HCT116 (cell line): ENCODE measurements around the gene PTMS. TPM values are rescaled to one million over a fixed set of nuclear protein-coding genes. Genes with fewer than 3 reads are reported as not detected.

ENCODE experiments used
- ATAC-seq: fragments of 200-7000 bp; cut with Tn5 transposase; 2 replicates; pipeline ENCODE4 v1.9.1; 2020; ENCODE audit warnings: mild to moderate bottlenecking, moderate library complexity
- BruUV-seq: library from RNA; stranded (reverse); fragments of 400-500 nt; replicated peaks from 2 replicates; lab custom pipeline; 2021; lab: Mats Ljungman, UMichigan
- CTCF ChIA-PET: fragments of 300-600 bp; sonication (Branson Sonifier 250); formaldehyde crosslinking; loops from one replicate; lab custom pipeline; 2021; ENCODE audit warnings: antibody characterized with exemption; lab: Charles Lee
- POLR2A ChIA-PET: fragments of 300-600, 350-600 bp; sonication (Branson Sonifier 250); formaldehyde crosslinking; loops from one replicate; lab custom pipeline; 2021; ENCODE audit warnings: antibody characterized with exemption; lab: Charles Lee
- RAD21 ChIA-PET, 2 experiments: fragments of 300-600 bp; sonication (Branson Sonifier 250); formaldehyde crosslinking; loops; one replicate each; lab custom pipeline; 2023; ENCODE audit warnings: low total read pairs in 2 of 2; ENCODE audit not compliant: uncharacterized antibody in 2 of 2, unreplicated experiment in 2 of 2, low non-redundant PET in 1 of 2; lab: Charles Lee
- DNase-seq: peaks from one replicate; pipeline ENCODE4 v3.0.0-alpha.2; 2010; ENCODE audit warnings: low read depth, low spot score
- H2AFZ ChIP-seq: fragments of 200-600 bp; shearing (Covaris generic), sonication (generic); 2 replicates; pipeline ENCODE4 v1.6.1; 2017; ENCODE audit warnings: low read depth, mixed run types, mixed read lengths, antibody characterized with exemption, low read length; ENCODE audit not compliant: poor library complexity, severe bottlenecking
- H3K27ac ChIP-seq: 2 replicates; pipeline ENCODE4 v1.5.1; 2012; ENCODE audit warnings: low read depth, low read length
- H3K27me3 ChIP-seq: fragments of 200-600 bp; sonication (generic); 2 replicates; pipeline ENCODE4 v1.6.1; 2016; ENCODE audit warnings: mixed run types, low read length, mixed read lengths; ENCODE audit not compliant: insufficient read depth
- H3K36me3 ChIP-seq, 2 experiments: fragments of 200-500 bp in 1 of 2; fragments of 200-600 bp in 1 of 2; sonication (Bioruptor generic) in 1 of 2; sonication (generic) in 1 of 2; 2 replicates each; pipeline versions ENCODE4 v1.5.1 to v1.6.1; 2014 to 2016; ENCODE audit warnings: low read length in 2 of 2, inconsistent platforms in 1 of 2, mixed read lengths in 1 of 2, mixed run types in 1 of 2; ENCODE audit not compliant: insufficient read depth in 2 of 2, control insufficient read depth in 1 of 2
- H3K4me1 ChIP-seq, 2 experiments: fragments of 200-600 bp in 1 of 2; sonication (generic) in 1 of 2; 2 replicates each; pipeline versions ENCODE4 v1.5.1 to v1.6.1; 2012 to 2017; ENCODE audit warnings: low read length in 2 of 2, inconsistent platforms in 1 of 2, mild to moderate bottlenecking in 1 of 2, mixed read lengths in 1 of 2, mixed run types in 1 of 2, moderate library complexity in 1 of 2; ENCODE audit not compliant: insufficient read depth in 2 of 2, control insufficient read depth in 1 of 2
- H3K4me2 ChIP-seq: fragments of 200-600 bp; sonication (generic); 2 replicates; pipeline ENCODE4 v1.6.1; 2017; ENCODE audit warnings: mixed run types, low read length, mixed read lengths
- H3K4me3 ChIP-seq, 2 experiments: fragments of 200-600 bp in 1 of 2; sonication (generic) in 1 of 2; replicated peaks in 1 of 2; 2 replicates each; pipeline ENCODE4 v1.5.1; 2011 to 2016; ENCODE audit warnings: low read length in 2 of 2, control low read depth in 1 of 2, low read depth in 1 of 2, mild to moderate bottlenecking in 1 of 2, mixed read lengths in 1 of 2, mixed run types in 1 of 2
- H3K79me2 ChIP-seq: fragments of 200-600 bp; sonication (generic); 2 replicates; pipeline ENCODE4 v1.6.1; 2017; ENCODE audit warnings: mild to moderate bottlenecking, mixed run types, low read length, moderate library complexity, mixed read lengths; ENCODE audit not compliant: insufficient read depth
- H3K9ac ChIP-seq: fragments of 200-600 bp; sonication (generic); 2 replicates; pipeline ENCODE4 v1.6.1; 2016; ENCODE audit warnings: low read length, mixed read lengths
- H3K9me2 ChIP-seq: fragments of 200-600 bp; sonication (generic), shearing (Covaris generic); 2 replicates; pipeline ENCODE4 v1.6.1; 2017; ENCODE audit warnings: mixed run types, mild to moderate bottlenecking, moderate library complexity; ENCODE audit not compliant: insufficient read depth
- H3K9me3 ChIP-seq, 2 experiments: fragments of 200-500 bp in 1 of 2; fragments of 200-600 bp in 1 of 2; sonication (Bioruptor generic) in 1 of 2; sonication (generic) in 1 of 2; 2 replicates each; pipeline ENCODE4 v1.6.1; 2014 to 2017; ENCODE audit warnings: low read length in 2 of 2, mixed read lengths in 2 of 2, inconsistent platforms in 1 of 2, low read depth in 1 of 2, mild to moderate bottlenecking in 1 of 2, mixed run types in 1 of 2, moderate library complexity in 1 of 2; ENCODE audit not compliant: control insufficient read depth in 1 of 2, insufficient read depth in 1 of 2
- H4K20me1 ChIP-seq: fragments of 200-600 bp; sonication (generic), shearing (Covaris generic); 2 replicates; pipeline ENCODE4 v1.6.1; 2017; ENCODE audit warnings: mixed run types, mild to moderate bottlenecking, moderate library complexity; ENCODE audit not compliant: insufficient read depth
- CBX3 ChIP-seq: IDR thresholded peaks from 2 replicates; pipeline ENCODE4 v1.6.1; 2012; ENCODE audit warnings: low read depth
- CEBPB ChIP-seq: IDR thresholded peaks from 2 replicates; pipeline ENCODE4 v1.6.1; 2012; ENCODE audit warnings: low read depth
- CTCF ChIP-seq, 3 experiments: fragments of 200-600 bp in 1 of 3; sonication (generic) in 1 of 3; IDR thresholded peaks in 2 of 3; conservative IDR thresholded peaks in 1 of 3; 2 replicates each; pipeline ENCODE4 v1.5.1; 2012 to 2017; ENCODE audit warnings: low read depth in 2 of 3, low read length in 2 of 3, antibody characterized with exemption in 1 of 3, borderline replicate concordance in 1 of 3, control low read depth in 1 of 3, mild to moderate bottlenecking in 1 of 3, mixed read lengths in 1 of 3, mixed run types in 1 of 3, moderate library complexity in 1 of 3; ENCODE audit not compliant: insufficient read depth in 1 of 3
- EZH2phosphoT487 ChIP-seq: fragments of 200-600 bp; IDR thresholded peaks from 2 replicates; pipeline ENCODE4 v1.6.1; 2018; ENCODE audit warnings: antibody characterized with exemption, borderline replicate concordance
- FOSL1 ChIP-seq: IDR thresholded peaks from 2 replicates; pipeline ENCODE4 v1.6.1; 2012; ENCODE audit warnings: low read depth
- MAX ChIP-seq: IDR thresholded peaks from 2 replicates; pipeline ENCODE4 v1.6.1; 2012
- POLR2AphosphoS5 ChIP-seq: IDR thresholded peaks from 2 replicates; pipeline ENCODE4 v1.6.1; 2011; ENCODE audit warnings: mild to moderate bottlenecking, low read depth, low read length, moderate library complexity
- RAD21 ChIP-seq: IDR thresholded peaks from 2 replicates; pipeline ENCODE4 v1.6.1; 2012; ENCODE audit warnings: low read depth, mild to moderate bottlenecking
- SRF ChIP-seq: IDR thresholded peaks from 2 replicates; pipeline ENCODE4 v1.6.1; 2012; ENCODE audit warnings: low read depth
- intact Hi-C: fragments of 100-400 bp; cut with micrococcal nuclease; formaldehyde crosslinking; loops from 2 replicates; pipeline ENCODE4 v1.10.0; 2022
- total RNA-seq: library from RNA; stranded (reverse); gene quantifications from one replicate; pipeline ENCODE4 v1.2.1, GENCODE V29; 2021; ENCODE audit not compliant: unreplicated experiment

The PTMS gene
- total RNA-seq, 1 experiment from 2014 or later = 494 TPM

- peaks cover 0 to 12% of the 10 kb centered on the region in 2 experiments; a peak in 2 of 4 replicates for H3K4me1 ChIP-seq
- H3K4me2 ChIP-seq = no peak overlapping the region
- intact Hi-C loops = no loop called here
- H3K27me3 ChIP-seq = no peaks in the 10 kb centered on the region
- BruUV-seq = no TSS peak
- DNase-seq (no peak), ATAC-seq (peak; percentile 37)
- RAD21 ChIA-PET = no interaction called here
- CTCF ChIA-PET = no interaction called here
- peaks cover 34 to 45% of the 10 kb centered on the region in 2 experiments; a peak in 3 of 4 replicates for H3K36me3 ChIP-seq
- POLR2A ChIA-PET = interaction anchor here (0.6 to 1.6 kb wide), 2 partner anchors 7 to 38 kb away, joined by 3 to 4 read pairs; partner anchors contain the start of gene MLF2
- no peak overlapping the region for H2AFZ ChIP-seq
- H3K9me2 ChIP-seq = no peaks in the 10 kb centered on the region
- no peak overlapping the region for H3K4me3 ChIP-seq
- TF ChIP-seq POLR2AphosphoS5 (no peak), CBX3 (no peak), MAX (no peak), EZH2phosphoT487 (no peak), RAD21 (no peak), CTCF (IDR thresholded peaks at IDR 0.05 in 2 of 3, conservative IDR thresholded peaks at IDR 0.05 in 1 of 3; ENCODE audit: borderline replicate concordance in 1 of 3, insufficient read depth in 1 of 3, low read depth in 2 of 3, low read length in 2 of 3) (no peak), FOSL1 (no peak), SRF (no peak), CEBPB (no peak)
- H3K9me3 ChIP-seq = no peaks in the 10 kb centered on the region
- H3K27ac ChIP-seq = no peak overlapping the region
- H3K9ac ChIP-seq = no peak overlapping the region
- peaks cover 11% of the 10 kb centered on the region; the same call in 1 of the 2 replicates for H3K79me2 ChIP-seq
- no peaks in the 10 kb centered on the region for H4K20me1 ChIP-seq
Measured at GRCh38 chr12:6745741-6746525, 20.2 kb upstream of the PTMS start.
